CD4-positive, alpha-beta T cell (primary cell): ENCODE data around the gene CLDN12. TPM values are rescaled to one million over a fixed set of nuclear protein-coding genes. Genes with fewer than 3 reads are reported as not detected.

ENCODE experiments used
- ATAC-seq: fragments of 200-7000 bp; cut with Tn5 transposase; one replicate; pipeline ENCODE4 v1.10.0; 2022; ENCODE audit warnings: mild to moderate bottlenecking; ENCODE audit not compliant: poor library complexity
- CTCF ChIA-PET: fragments of 350-600 bp; sonication (Branson Sonifier 250); formaldehyde crosslinking; loops from one replicate; lab custom pipeline; 2021; ENCODE audit warnings: antibody characterized with exemption, inconsistent platforms; lab: Charles Lee
- POLR2A ChIA-PET: fragments of 350-600 bp; sonication (Branson Sonifier 250); formaldehyde crosslinking; loops from one replicate; lab custom pipeline; 2021; ENCODE audit warnings: antibody characterized with exemption, inconsistent platforms; lab: Charles Lee
- DNase-seq, 14 experiments: peaks; one replicate each; pipeline ENCODE4 v3.0.0-alpha.2; 2013 to 2020; ENCODE audit warnings: mixed read lengths in 2 of 14
- H3K27ac ChIP-seq, 2 donors: one replicate each; pipeline versions ENCODE4 v1.5.1 to v1.7.0; 2013; ENCODE audit warnings: low read length in 2 of 2, low read depth in 1 of 2, mild to moderate bottlenecking in 1 of 2
- H3K27me3 ChIP-seq, 2 experiments: 1 replicate in 1 of 2; 2 replicates in 1 of 2; pipeline versions ENCODE4 v1.6.1 to v1.7.0; 2013; ENCODE audit warnings: low read length in 2 of 2, control low read depth in 1 of 2, mild to moderate bottlenecking in 1 of 2, moderate library complexity in 1 of 2; ENCODE audit not compliant: insufficient read depth in 2 of 2, control insufficient read depth in 1 of 2
- H3K36me3 ChIP-seq: one replicate; pipeline ENCODE4 v1.6.1; 2013; ENCODE audit warnings: low read length, control low read depth; ENCODE audit not compliant: insufficient read depth
- H3K4me1 ChIP-seq: one replicate; pipeline ENCODE4 v1.6.1; 2013; ENCODE audit warnings: low read length, control low read depth; ENCODE audit not compliant: insufficient read depth
- H3K4me3 ChIP-seq: one replicate; pipeline ENCODE4 v1.5.1; 2013; ENCODE audit warnings: mild to moderate bottlenecking, low read length, moderate library complexity
- H3K9me3 ChIP-seq, 2 experiments: 1 replicate in 1 of 2; 2 replicates in 1 of 2; pipeline versions ENCODE4 v1.6.1 to v1.7.0; 2013; ENCODE audit warnings: low read length in 2 of 2, mild to moderate bottlenecking in 2 of 2, control low read depth in 1 of 2, moderate library complexity in 1 of 2; ENCODE audit not compliant: control insufficient read depth in 1 of 2, insufficient read depth in 1 of 2
- H3K27ac Mint-ChIP-seq: one replicate; pipeline ENCODE4 v1.8.0; 2020; ENCODE audit warnings: mixed read lengths
- H3K27me3 Mint-ChIP-seq: one replicate; pipeline ENCODE4 v1.8.0; 2021; ENCODE audit warnings: mixed read lengths
- H3K36me3 Mint-ChIP-seq: one replicate; pipeline ENCODE4 v1.8.0; 2021; ENCODE audit warnings: low read depth, mixed read lengths
- H3K4me1 Mint-ChIP-seq: one replicate; pipeline ENCODE4 v1.8.0; 2021; ENCODE audit warnings: low read depth, mixed read lengths
- H3K4me3 Mint-ChIP-seq: one replicate; pipeline ENCODE4 v1.8.0; 2020; ENCODE audit warnings: mild to moderate bottlenecking, mixed read lengths
- H3K9me3 Mint-ChIP-seq: one replicate; pipeline ENCODE4 v1.8.0; 2020; ENCODE audit warnings: mixed read lengths
- CTCF ChIP-seq: fragments of 200-600 bp; IDR thresholded peaks from one replicate; pipeline ENCODE4 v1.8.0; 2022; ENCODE audit warnings: antibody characterized with exemption, mild to moderate bottlenecking
- intact Hi-C, 2 experiments: fragments of 100-400 bp; cut with DNase I in 1 of 2; cut with micrococcal nuclease in 1 of 2; formaldehyde crosslinking; loops; one replicate each; pipeline versions ENCODE4 v1.15.1 to v1.9.0; 2023 to 2025; cut with DNase I, micrococcal nuclease
- total RNA-seq, 174 experiments: library from RNA in 2 of 174; stranded (reverse) in 2 of 174; gene quantifications; one replicate each; pipeline ENCODE4 v1.2.3 and lab custom pipeline; 2021 to 2026

CLDN12 gene
- total RNA-seq, 2 experiments from 2014 or later, result 1.1 to 1.4 TPM

- H3K4me3 ChIP-seq, result no peak overlapping the region
- Mint-ChIP-seq H3K9me3 (no peaks in the 10 kb centered on the region), H3K36me3 (no peaks in the 10 kb centered on the region), H3K27me3 (peaks cover 6% of the 10 kb centered on the region), H3K4me3 (no peak overlapping the region), H3K4me1 (no peaks in the 10 kb centered on the region), H3K27ac (no peak overlapping the region)
- no peaks in the 10 kb centered on the region for H3K27me3 ChIP-seq
- H3K27ac ChIP-seq, result no peak overlapping the region
- DNase-seq, result no peak
- ChIA-PET POLR2A (no interaction called here), CTCF (interaction anchor here (2.0 kb wide), 1 partner anchor 9 kb away, joined by 7 read pairs; no protein-coding TSS in a partner anchor)
- no peaks in the 10 kb centered on the region for H3K9me3 ChIP-seq
- ATAC-seq, result no peak
- no peak for TF ChIP-seq CTCF
- intact Hi-C loops, result no loop called here
- no peaks in the 10 kb centered on the region for H3K36me3 ChIP-seq
- H3K4me1 ChIP-seq, result no peaks in the 10 kb centered on the region
Observed at GRCh38 chr7:90446137-90446899, 43.1 kb downstream of the CLDN12 start.

- H3K27ac Mint-ChIP-seq, result no peak overlapping the region
- Histone ChIP-seq H3K27ac (no peak overlapping the region), H3K27me3 (no peaks in the 10 kb centered on the region), H3K36me3 (no peaks in the 10 kb centered on the region), H3K4me1 (no peaks in the 10 kb centered on the region), H3K9me3 (no peaks in the 10 kb centered on the region), H3K4me3 (no peak overlapping the region)
- no peak overlapping the region for H3K4me3 Mint-ChIP-seq
- no peak for TF ChIP-seq CTCF
- DNase-seq (no peak), ATAC-seq (no peak)
- H3K4me1 Mint-ChIP-seq, result peaks cover 6% of the 10 kb centered on the region
- H3K36me3 Mint-ChIP-seq, result no peaks in the 10 kb centered on the region
- peaks cover 13% of the 10 kb centered on the region for H3K27me3 Mint-ChIP-seq
- CTCF ChIA-PET, result no interaction called here
- intact Hi-C loops, result loop anchor here (10.0 kb wide), 2 partner anchors 581 to 1991 kb away; partner anchors contain the start of gene GATAD1 (in 1 of the 2)
- H3K9me3 Mint-ChIP-seq, result no peaks in the 10 kb centered on the region
- POLR2A ChIA-PET, result no interaction called here
Observed at GRCh38 chr7:90453259-90453891, 50.1 kb downstream of the CLDN12 start.

- Mint-ChIP-seq H3K27me3 (peaks cover 13% of the 10 kb centered on the region), H3K4me1 (peaks cover 6% of the 10 kb centered on the region), H3K27ac (no peak overlapping the region), H3K4me3 (no peak overlapping the region), H3K9me3 (no peaks in the 10 kb centered on the region), H3K36me3 (no peaks in the 10 kb centered on the region)
- ChIA-PET CTCF (no interaction called here), POLR2A (no interaction called here)
- no peak for ATAC-seq
- no peaks in the 10 kb centered on the region for H3K27me3 ChIP-seq
- DNase-seq, result no peak
- no peak overlapping the region for H3K27ac ChIP-seq
- intact Hi-C loops, result loop anchor here (10.0 kb wide), 2 partner anchors 581 to 1991 kb away; partner anchors contain the start of gene GATAD1 (in 1 of the 2)
- no peaks in the 10 kb centered on the region for H3K36me3 ChIP-seq
- H3K4me1 ChIP-seq, result no peaks in the 10 kb centered on the region
- H3K4me3 ChIP-seq, result no peak overlapping the region
- TF ChIP-seq CTCF, result no peak
- no peaks in the 10 kb centered on the region for H3K9me3 ChIP-seq
Observed at GRCh38 chr7:90453931-90454330, 50.7 kb downstream of the CLDN12 start.
